Immature natural killer cell (primary cell): ENCODE measurements around the gene FAM171A2. TPM values are rescaled to one million over a fixed set of nuclear protein-coding genes. Genes with fewer than 3 reads are reported as not detected.
"Not testable (repeated sequence)": the region's sequence is repeated elsewhere in the genome, so short reads cannot be mapped to it uniquely, and the experiment has no call there.

ENCODE experiments used
- DNase-seq, 3 donors: peaks; one replicate each; pipeline ENCODE4 v3.0.0; 2022; ENCODE audit warnings: mixed read lengths in 1 of 3
- H3K27ac Mint-ChIP-seq, 6 donors: one replicate each; pipeline ENCODE4 v1.8.0; 2020; ENCODE audit warnings: mixed read lengths in 6 of 6, mild to moderate bottlenecking in 5 of 6, inconsistent platforms in 4 of 6, moderate library complexity in 3 of 6
- H3K27me3 Mint-ChIP-seq, 3 donors: one replicate each; pipeline ENCODE4 v1.8.0; 2020 to 2021; ENCODE audit warnings: low read depth in 3 of 3, mild to moderate bottlenecking in 3 of 3, mixed read lengths in 3 of 3, moderate library complexity in 3 of 3, inconsistent platforms in 1 of 3
- H3K36me3 Mint-ChIP-seq, 3 donors: one replicate each; pipeline ENCODE4 v1.8.0; 2020; ENCODE audit warnings: mixed read lengths in 3 of 3, inconsistent platforms in 2 of 3, mild to moderate bottlenecking in 2 of 3
- H3K4me1 Mint-ChIP-seq, 2 donors: one replicate each; pipeline ENCODE4 v1.8.0; 2020; ENCODE audit warnings: inconsistent platforms in 2 of 2, mild to moderate bottlenecking in 2 of 2, mixed read lengths in 2 of 2, moderate library complexity in 1 of 2
- H3K4me3 Mint-ChIP-seq, 5 donors: one replicate each; pipeline ENCODE4 v1.8.0; 2020; ENCODE audit warnings: mild to moderate bottlenecking in 5 of 5, mixed read lengths in 5 of 5, inconsistent platforms in 3 of 5, moderate library complexity in 3 of 5
- H3K9me3 Mint-ChIP-seq, 6 donors: one replicate each; pipeline ENCODE4 v1.8.0; 2020; ENCODE audit warnings: mild to moderate bottlenecking in 6 of 6, mixed read lengths in 6 of 6, inconsistent platforms in 4 of 6, moderate library complexity in 3 of 6
- polyA plus RNA-seq, 3 donors: library from polyadenylated mRNA; unstranded; fragments of 300-500 nt; fragmentation: Illumina TruSeq; gene quantifications; one replicate each; pipeline ENCODE4 v1.2.3, GENCODE V29; 2021

Gene FAM171A2
- under 1 TPM in 1 of 3 donors, not detected in 2; 0.07 TPM for polyA plus RNA-seq

DNA sequence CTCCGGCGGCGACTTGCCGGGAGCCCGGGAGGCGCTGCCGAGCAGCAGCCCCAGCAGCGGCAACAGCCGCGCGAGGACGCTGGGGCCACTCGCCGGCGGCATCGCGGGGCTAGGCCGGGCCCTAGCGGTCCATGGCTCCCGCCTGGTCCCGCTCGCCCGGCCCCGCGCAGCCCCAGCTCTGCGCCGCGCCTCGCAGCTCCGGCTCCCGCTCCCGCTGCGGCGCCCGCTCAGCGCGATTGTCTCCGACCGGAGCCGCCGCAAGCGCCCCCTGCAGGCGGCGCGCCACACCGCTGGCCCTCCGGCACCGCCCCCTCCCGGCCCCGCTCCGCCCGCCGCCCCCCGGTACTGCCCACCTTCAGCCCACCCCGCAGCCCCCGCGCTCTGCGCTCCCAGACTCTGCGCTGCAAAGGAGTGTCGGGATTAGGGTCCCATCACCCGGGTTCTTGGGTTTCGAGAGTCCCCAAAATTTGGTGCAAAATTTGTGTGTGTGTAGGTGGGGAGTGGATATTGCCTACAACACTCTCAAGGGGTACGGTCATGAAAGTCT is at the start of gene FAM171A2:
FAM171A2 (minus strand) TSS at position 241 of the 547 bp plus-strand sequence; CDS start at position 102, 139 bp downstream.
- Mint-ChIP-seq H3K27ac (no peak within 1 kb of the TSS), H3K9me3 (no peaks in the 10 kb centered on the region), H3K4me1 (peaks cover 3 to 5% of the 10 kb centered on the region in 2 donors), H3K27me3 (peaks cover 6 to 17% (median 10%) of the 10 kb centered on the region in 3 donors), H3K36me3 (no peaks in the 10 kb centered on the region), H3K4me3 (peak within 1 kb of the TSS; percentile 76 to 88 (median 82))
- DNase-seq: peak; percentile 64 to 71 (median 69)

DNA sequence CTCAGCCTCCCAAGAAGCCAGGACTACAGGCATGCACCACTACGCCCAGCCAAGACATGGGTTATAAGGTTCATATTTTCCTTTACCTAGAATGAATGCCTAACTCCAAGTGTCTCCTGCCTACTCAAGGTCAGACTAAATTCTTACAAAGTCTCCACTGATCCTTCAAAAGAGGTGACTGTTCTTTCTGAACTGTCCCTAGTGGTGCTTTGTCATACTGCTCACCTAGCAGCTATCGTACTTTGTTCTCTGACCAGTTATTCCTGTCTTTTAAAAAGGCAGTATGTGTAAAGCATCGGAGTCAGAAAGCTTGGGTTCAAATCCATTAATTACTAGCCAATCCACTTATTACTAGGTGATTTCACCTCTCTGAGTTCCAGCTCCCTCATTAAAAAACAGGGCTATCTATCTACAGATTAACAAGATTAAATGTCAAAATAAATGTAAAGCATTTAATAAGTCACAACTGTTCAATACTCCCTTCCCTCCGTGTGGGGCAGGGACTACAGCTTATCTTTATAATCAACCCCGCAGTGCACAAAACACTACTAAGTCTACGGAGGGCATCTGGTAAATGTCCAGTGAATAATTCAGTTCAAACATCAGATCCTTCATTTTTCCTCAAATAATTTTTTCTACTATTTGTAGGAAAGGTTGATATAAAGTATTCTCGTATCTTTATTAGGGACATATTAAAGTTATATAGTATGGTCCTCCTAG is 45.8 kb upstream of the FAM171A2 start:
- Mint-ChIP-seq H3K27ac (peak overlapping the region in 3 of 6 donors; percentile 24 to 82 (median 26)), H3K27me3 (no peaks in the 10 kb centered on the region), H3K4me1 (peaks cover 32 to 53% of the 10 kb centered on the region in 2 donors), H3K36me3 (peaks cover 0 to 9% (median 6%) of the 10 kb centered on the region in 3 donors), H3K9me3 (no peaks in the 10 kb centered on the region), H3K4me3 (no peak overlapping the region)
- DNase-seq: no peak

DNA sequence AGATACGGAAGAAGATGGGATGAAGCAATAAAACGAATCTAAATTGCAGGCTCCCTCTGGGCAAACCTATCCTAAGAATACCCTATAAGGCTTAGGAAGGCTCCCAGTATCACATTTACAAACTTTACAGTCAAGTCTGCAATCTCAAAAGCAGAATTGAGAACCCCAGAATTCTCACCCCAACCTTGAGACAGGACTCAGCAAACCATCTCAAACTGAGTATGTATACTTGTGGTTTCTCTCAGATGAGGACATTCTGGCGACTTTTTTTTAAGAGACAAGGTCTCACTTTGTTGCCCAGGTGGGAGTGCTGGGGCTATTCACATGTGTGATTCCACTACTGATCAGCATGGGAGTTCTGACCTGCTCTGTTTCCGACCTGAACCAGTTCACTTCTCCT is 45.1 kb upstream of the FAM171A2 start:
- H3K4me3 Mint-ChIP-seq: no peak overlapping the region
- peaks cover 28 to 46% of the 10 kb centered on the region in 2 donors for H3K4me1 Mint-ChIP-seq
- peaks cover 0 to 7% (median 6%) of the 10 kb centered on the region in 3 donors for H3K36me3 Mint-ChIP-seq
- H3K9me3 Mint-ChIP-seq: no peaks in the 10 kb centered on the region
- DNase-seq: no peak
- H3K27ac Mint-ChIP-seq: peak overlapping the region in 5 of 6 donors; percentile 60 to 82 (median 76)
- no peaks in the 10 kb centered on the region for H3K27me3 Mint-ChIP-seq

DNA sequence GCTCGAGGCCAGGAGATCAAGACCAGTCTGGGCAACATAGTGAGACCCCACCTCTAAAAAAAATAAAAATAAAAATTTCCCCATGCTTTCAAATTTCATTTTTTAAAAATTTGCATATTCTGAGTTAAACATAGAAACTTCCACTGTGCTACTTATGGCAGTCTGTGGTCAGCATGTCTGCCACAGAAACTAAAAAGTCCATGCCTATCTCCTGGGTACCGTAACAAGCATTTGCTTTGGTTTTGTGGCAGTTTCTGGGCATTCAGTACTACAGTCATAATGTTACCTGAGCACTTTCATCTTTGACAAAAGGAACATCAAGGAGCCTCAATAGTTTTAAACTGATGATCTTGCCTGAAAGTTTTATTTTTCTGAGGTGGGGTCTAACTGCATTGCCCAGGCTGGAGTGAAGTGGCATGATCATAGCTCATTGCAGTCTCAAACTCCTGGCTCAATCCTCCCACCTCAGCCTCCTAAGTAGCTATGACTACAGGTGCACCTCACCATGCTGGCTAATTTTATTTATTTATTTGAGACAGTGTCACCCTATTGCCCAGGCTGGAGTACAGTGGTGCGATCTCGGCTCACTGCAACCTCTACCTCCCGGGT is 39.0 kb upstream of the FAM171A2 start:
- peaks cover 22 to 33% (median 32%) of the 10 kb centered on the region in 3 donors for H3K36me3 Mint-ChIP-seq
- H3K27me3 Mint-ChIP-seq: peaks cover 0 to 14% (median 9%) of the 10 kb centered on the region in 3 donors
- H3K9me3 Mint-ChIP-seq: no peaks in the 10 kb centered on the region
- peak overlapping the region; percentile 36 to 68 (median 51) for H3K27ac Mint-ChIP-seq
- H3K4me1 Mint-ChIP-seq: peaks cover 24 to 36% of the 10 kb centered on the region in 2 donors
- DNase-seq: no peak
- H3K4me3 Mint-ChIP-seq: peak overlapping the region in 1 of 5 donors; percentile 2

DNA sequence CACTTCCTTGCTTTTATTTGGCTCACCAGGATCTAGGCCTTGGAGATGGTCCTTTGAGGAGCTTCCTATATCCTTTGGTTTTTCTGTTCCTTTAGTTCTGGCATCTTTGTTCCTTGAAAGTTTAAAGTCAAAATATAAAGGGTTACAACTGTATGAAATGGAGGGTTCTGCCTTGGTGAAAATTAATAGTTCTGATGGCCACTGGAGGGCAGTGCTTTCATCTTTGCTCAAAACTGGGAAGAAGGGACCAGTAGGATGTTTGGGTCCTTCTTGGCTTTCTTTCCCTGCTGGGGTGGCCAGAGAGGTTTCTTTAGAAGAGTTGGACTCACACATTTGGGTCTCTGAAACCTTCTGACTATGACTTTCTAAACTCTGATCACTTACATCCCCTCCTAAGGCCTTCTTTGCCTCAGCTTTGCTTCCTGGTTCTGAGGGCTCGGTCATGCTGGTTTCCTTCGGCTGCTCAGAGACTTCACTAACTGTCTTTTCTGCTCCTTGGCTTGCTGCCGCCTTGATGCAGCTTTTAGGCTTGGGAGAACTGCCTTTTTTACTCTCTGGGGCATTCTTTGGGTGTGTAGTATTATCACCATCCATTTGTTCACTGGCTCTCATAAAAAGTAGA is 36.7 kb upstream of the FAM171A2 start:
- peaks cover 22 to 41% (median 29%) of the 10 kb centered on the region in 3 donors for H3K36me3 Mint-ChIP-seq
- H3K4me3 Mint-ChIP-seq: peak overlapping the region in 1 of 5 donors; percentile 20
- H3K4me1 Mint-ChIP-seq: peaks cover 17 to 21% of the 10 kb centered on the region in 2 donors
- peak; percentile 22 to 39 (median 27) for DNase-seq
- no peaks in the 10 kb centered on the region for H3K9me3 Mint-ChIP-seq
- H3K27ac Mint-ChIP-seq: peak overlapping the region; percentile 45 to 85 (median 70)
- peaks cover 1 to 14% (median 9%) of the 10 kb centered on the region in 3 donors for H3K27me3 Mint-ChIP-seq

DNA sequence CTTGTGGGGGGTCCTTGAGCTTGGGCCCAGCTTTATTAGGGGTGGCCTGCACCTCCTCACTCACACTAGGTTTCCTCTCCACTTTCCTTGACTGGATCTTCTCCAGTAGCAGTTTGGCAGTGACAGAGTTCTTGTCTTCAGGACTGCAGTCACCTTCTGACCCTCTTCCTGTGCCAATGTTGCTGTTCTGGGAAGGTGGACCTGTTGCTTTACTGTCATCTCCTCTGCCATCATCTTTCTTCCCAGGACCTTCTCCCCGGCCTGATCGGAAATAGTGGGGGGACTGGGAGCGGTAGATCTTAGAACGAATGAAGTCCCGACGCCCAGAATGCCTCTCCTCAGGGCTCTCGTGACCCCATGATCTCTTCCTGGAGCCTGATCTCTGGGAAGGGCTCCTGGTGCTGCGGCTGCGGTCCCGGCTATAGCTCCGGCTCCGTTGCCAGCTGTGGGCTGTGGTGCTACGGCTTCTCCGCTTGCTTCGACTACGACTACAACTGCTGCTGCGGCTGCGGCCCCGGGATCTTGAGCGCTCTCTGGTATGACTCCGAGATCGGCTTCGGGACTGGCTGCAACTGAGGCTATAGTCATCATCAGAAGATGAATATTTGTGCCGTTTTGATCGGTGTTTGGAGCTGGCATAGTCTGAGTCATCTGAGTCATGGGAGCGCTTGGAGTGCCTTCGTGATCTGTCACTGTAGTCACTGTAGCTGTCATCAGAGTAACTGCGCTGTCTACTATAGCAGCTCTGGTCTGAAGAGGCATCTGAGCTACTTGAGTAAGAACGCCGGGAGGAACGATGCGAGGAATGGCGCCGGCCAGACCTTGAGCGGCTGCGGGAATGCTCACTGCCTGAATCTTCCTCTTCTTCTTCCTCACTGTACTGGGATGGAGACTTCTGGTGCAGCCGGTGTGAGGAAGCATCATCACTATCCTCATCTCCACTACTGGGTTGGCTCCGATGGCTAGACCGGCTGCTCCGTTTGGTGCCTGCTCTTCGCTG is 35.3 kb upstream of the FAM171A2 start:
- Mint-ChIP-seq H3K27ac (peak overlapping the region in 1 of 6 donors; percentile 35), H3K9me3 (no peaks in the 10 kb centered on the region), H3K4me1 (peaks cover 17 to 21% of the 10 kb centered on the region in 2 donors), H3K36me3 (peaks cover 18 to 41% (median 25%) of the 10 kb centered on the region in 3 donors), H3K27me3 (peaks cover 1 to 14% (median 9%) of the 10 kb centered on the region in 3 donors), H3K4me3 (no peak overlapping the region)
- no peak for DNase-seq

DNA sequence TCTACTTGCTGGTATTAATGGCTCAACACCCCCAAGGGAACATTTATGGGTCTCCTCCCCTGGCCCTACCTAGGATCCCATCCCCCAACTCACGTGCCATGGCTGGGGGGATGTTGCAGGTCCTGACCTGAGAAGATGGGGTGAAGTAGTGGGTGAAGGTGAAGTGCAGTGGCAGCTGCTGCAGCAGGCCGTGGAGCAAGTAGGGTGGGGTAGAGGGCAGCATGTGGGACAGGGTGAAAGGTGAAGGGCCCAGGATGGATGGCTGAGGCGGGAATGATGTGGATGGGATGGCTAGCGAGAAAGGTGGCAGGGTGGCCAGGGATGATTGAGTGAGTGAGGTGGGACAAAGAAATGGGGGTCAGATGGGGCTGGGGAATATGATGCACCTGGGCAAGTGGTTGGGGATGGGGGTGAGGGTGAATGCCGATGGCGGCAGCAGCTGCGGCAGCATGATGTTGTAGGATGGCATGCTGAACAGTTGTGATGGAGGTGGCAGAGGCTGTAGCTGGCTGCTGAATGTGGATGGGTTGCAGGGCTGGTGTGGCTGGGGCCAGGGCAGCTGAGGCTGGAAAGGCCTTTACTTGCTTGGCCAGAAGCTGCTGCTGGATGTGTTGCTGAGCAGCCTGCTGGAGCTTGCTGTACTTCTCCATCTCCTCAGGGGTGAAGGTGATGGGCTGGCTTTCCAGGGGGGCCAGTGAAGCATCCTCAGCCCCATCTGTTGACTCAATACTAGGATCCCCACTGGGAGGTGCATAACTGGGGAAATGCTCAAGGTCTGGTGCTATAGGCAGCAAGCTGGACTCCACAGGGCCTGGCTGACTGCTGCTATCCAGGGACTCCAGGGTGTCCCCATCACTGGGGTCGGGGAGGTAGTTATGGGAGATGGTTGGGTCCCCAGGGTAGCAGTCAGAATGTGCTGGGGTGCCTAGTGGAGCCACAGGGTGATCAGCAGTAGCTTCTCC is 34.1 kb upstream of the FAM171A2 start:
- H3K4me1 Mint-ChIP-seq: peaks cover 17 to 18% of the 10 kb centered on the region in 2 donors
- H3K4me3 Mint-ChIP-seq: no peak overlapping the region
- H3K36me3 Mint-ChIP-seq: peaks cover 18 to 40% (median 25%) of the 10 kb centered on the region in 3 donors
- no peak for DNase-seq
- peaks cover 1 to 14% (median 9%) of the 10 kb centered on the region in 3 donors for H3K27me3 Mint-ChIP-seq
- H3K27ac Mint-ChIP-seq: no peak overlapping the region
- H3K9me3 Mint-ChIP-seq: no peaks in the 10 kb centered on the region

DNA sequence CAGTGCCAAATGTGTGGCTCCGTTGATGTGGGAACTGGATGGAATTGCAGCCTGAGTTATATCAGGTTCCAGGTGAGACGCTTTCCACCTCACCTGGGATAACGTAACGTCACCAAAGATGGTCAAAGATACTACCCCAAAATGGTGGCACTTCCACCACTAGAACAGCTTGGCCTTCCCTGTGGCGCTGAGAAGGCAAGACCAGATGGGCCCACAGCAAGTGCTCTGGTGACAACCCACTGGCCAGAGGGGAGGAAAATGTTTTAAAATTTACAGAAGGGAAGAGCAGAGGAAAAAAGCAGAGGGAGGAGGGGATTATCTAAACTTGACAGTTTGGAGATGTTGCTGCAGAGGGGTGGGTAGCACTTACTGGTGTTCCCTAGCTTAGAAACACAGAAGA is 33.3 kb upstream of the FAM171A2 start:
- H3K36me3 Mint-ChIP-seq: peaks cover 13 to 37% (median 19%) of the 10 kb centered on the region in 3 donors
- H3K9me3 Mint-ChIP-seq: no peaks in the 10 kb centered on the region
- peaks cover 11 to 12% of the 10 kb centered on the region in 2 donors for H3K4me1 Mint-ChIP-seq
- peak overlapping the region in 3 of 6 donors; percentile 29 to 62 (median 34) for H3K27ac Mint-ChIP-seq
- no peak overlapping the region for H3K4me3 Mint-ChIP-seq
- no peak for DNase-seq
- peaks cover 1 to 14% (median 9%) of the 10 kb centered on the region in 3 donors for H3K27me3 Mint-ChIP-seq

DNA sequence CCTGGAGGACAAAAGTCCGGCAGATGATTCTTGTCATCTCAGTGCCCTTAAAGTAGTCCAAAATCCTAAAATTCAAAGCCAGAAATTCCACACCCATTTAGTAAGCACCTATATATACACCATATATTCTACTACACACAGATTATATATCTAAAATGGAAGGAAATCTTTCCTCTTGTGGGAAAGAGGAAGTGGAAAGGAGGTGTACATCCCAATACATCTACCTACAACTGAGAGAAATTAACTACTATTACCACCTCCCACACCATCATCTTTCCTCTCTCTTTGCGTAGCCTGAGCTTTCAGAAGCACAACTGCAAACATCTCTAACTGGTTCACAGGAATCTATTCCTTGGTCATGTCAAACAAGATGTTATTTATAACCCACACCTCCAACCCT is 31.2 kb upstream of the FAM171A2 start:
- Mint-ChIP-seq H3K36me3 (peaks cover 2 to 26% (median 7%) of the 10 kb centered on the region in 3 donors), H3K4me1 (peaks cover 6% of the 10 kb centered on the region in 2 donors), H3K9me3 (no peaks in the 10 kb centered on the region), H3K27me3 (peaks cover 1 to 12% (median 5%) of the 10 kb centered on the region in 3 donors), H3K4me3 (no peak overlapping the region), H3K27ac (peak overlapping the region in 2 of 6 donors; percentile 12 to 59)
- DNase-seq: no peak

DNA sequence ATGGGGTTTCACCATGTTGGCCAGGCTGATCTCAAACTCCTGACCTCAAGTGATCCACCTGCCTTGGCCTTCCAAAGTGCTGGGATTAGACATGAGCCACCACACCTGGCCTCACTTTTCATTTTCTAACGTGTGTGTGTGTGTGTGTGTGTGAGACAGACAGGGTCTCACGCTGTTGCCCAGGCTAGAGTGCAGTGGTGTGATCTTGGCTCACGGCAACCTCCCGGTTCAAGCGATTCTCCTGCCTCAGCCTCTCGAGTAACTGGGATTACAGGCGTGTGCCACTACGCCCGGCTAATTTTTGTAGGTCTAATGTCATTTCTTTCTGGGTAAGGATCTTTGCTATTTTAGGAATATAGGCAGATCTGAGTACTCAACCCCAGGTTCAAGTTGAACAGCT is 30.5 kb upstream of the FAM171A2 start:
- H3K9me3 Mint-ChIP-seq, H3K27ac Mint-ChIP-seq, H3K4me3 Mint-ChIP-seq, DNase-seq: not testable (repeated sequence)
- peaks cover 12 to 13% of the 10 kb centered on the region in 2 donors for H3K4me1 Mint-ChIP-seq
- peaks cover 1 to 11% (median 7%) of the 10 kb centered on the region in 3 donors for H3K27me3 Mint-ChIP-seq
- H3K36me3 Mint-ChIP-seq: peaks cover 0 to 18% (median 4%) of the 10 kb centered on the region in 3 donors

DNA sequence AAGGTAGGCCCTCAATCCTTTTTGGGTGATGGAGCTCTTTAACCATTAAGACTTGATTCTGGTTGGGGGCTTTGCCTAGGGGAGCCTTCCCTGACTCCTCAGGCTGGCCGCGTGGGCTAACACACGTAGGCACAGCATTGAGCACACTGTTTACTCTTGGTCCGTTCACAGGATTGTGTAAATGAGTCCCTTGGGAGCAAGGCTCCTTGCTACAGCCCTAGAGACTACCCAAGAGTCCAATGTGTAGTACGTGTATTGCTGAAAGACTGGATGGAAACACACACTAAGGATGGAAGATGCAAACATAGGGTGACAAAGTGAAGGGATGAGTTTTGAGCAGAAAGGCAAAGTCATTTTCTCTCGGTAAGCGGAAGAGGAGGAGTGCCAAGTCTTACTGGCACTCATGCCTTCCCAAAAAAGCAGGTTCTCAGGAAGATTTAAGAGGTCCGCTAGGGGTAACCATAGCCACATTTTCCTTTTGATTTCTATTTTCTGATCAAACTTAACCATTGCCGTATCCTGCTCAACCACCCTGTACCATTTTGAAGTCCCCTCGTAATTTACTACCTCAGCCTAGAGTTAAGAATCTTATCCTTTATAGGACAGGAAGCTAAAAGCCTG is 26.7 kb upstream of the FAM171A2 start:
- Mint-ChIP-seq H3K9me3 (no peaks in the 10 kb centered on the region), H3K27ac (no peak overlapping the region), H3K4me1 (peaks cover 26% of the 10 kb centered on the region in 2 donors), H3K36me3 (no peaks in the 10 kb centered on the region), H3K27me3 (peaks cover 0 to 9% (median 6%) of the 10 kb centered on the region in 3 donors), H3K4me3 (no peak overlapping the region)
- no peak for DNase-seq
